ENCODE results near the gene ARL4C. TPM values are rescaled to one million over a fixed set of nuclear protein-coding genes. Genes with fewer than 3 reads are reported as not detected.

Gene ARL4C
- total RNA-seq, 2 donors from 2014 or later, result 6.6 to 7.8 TPM

DNA sequence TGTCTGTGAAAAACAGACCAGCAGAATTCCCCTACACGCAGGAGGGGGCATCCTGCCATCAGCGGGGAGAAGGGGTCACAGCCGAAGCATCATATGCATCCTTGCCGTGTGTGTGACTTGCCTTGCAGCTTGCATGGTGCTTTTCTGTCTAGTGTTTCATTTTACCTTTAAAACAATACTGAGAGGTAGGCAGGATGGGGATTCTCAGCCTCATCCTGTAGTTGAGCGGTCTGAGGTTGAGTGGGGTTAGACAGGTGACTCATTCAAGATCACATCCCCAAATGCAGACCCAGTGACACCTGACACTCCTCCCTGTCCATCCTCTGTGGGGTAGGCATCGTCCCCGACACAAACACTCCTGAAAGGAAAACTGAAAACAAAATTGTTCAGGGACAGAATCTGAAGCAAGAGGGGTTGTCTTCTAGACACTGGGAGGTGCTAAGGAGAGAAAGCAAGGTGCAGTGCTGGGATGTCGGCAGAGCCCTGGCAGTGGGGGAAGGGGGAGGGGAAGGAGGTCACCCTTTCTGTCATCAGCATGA, 7.9 kb downstream of the ARL4C start:
- TF ChIP-seq POLR2A (IDR thresholded peaks at IDR 0.05), result no peak
- TF ChIP-seq, protein P1, sequence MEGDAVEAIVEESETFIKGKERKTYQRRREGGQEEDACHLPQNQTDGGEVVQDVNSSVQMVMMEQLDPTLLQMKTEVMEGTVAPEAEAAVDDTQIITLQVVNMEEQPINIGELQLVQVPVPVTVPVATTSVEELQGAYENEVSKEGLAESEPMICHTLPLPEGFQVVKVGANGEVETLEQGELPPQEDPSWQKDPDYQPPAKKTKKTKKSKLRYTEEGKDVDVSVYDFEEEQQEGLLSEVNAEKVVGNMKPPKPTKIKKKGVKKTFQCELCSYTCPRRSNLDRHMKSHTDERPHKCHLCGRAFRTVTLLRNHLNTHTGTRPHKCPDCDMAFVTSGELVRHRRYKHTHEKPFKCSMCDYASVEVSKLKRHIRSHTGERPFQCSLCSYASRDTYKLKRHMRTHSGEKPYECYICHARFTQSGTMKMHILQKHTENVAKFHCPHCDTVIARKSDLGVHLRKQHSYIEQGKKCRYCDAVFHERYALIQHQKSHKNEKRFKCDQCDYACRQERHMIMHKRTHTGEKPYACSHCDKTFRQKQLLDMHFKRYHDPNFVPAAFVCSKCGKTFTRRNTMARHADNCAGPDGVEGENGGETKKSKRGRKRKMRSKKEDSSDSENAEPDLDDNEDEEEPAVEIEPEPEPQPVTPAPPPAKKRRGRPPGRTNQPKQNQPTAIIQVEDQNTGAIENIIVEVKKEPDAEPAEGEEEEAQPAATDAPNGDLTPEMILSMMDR (IDR thresholded peaks at IDR 0.05), result no peak
- Histone ChIP-seq H3K4me1 (no peaks in the 10 kb centered on the region), H3K9me3 (no peaks in the 10 kb centered on the region), H3K4me3 (no peak overlapping the region), H3K27ac (no peak overlapping the region), H3K27me3 (no peaks in the 10 kb centered on the region), H3K36me3 (replicated peaks in 1 of 2; ENCODE audit: insufficient read depth in 1 of 2, low read depth in 2 of 2) (no peaks in the 10 kb centered on the region)
- ATAC-seq (no peak), DNase-seq (peak in 1 of 4 donors; percentile 13)
- intact Hi-C loops (cut with DNase I), result no loop called here
- WGBS, 2 donors, result 59 to 64% methylated on average over 8 of the region's 8 CpGs

DNA sequence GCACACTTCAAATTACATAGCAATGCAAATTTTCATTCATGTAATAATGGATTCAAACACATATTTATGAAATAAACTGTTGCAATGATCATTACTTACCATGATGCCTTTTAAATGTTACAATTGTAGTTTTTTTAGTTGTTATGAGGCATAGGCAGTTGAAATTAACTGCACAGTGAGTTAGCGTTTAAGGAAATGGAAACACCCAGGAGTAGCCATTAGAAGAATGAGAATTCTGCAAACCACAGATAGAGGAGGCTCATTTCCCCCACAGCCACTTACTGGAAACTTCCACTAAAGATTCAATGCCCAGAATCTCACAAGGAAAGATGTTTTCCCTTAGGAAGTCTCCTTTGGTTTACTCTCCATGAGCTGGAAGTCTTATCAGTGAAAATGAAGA, 8.4 kb downstream of the ARL4C start:
- Histone ChIP-seq H3K4me3 (no peak overlapping the region), H3K27ac (no peak overlapping the region), H3K9me3 (no peaks in the 10 kb centered on the region), H3K36me3 (replicated peaks in 1 of 2; ENCODE audit: insufficient read depth in 1 of 2, low read depth in 2 of 2) (no peaks in the 10 kb centered on the region), H3K27me3 (no peaks in the 10 kb centered on the region), H3K4me1 (no peaks in the 10 kb centered on the region)
- ATAC-seq (no peak), DNase-seq (no peak)
- TF ChIP-seq POLR2A (IDR thresholded peaks at IDR 0.05), result no peak
- TF ChIP-seq, protein P1 (IDR thresholded peaks at IDR 0.05), result no peak
- WGBS, 2 donors, result 72 to 96% methylated on average over 1 of the region's 1 CpG
- intact Hi-C loops (cut with DNase I), result no loop called here

DNA sequence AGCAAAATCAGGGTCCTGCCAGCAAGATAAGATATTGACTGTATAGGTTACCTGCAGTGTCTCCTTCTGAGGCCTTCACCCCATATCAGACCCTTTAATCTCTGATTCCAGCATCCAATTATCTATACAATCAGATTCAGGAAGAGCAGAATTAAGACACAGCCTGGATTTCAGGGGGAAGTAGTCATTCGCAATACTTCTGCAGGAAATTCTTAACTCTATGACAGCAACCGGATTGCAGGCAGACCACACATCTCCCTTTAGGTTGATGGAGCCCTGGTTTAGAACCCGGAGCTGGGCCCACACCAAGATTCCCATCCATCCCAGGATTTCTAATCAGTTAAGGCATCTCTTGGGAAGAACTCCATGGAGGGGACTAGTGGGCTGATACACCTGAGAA, 9.5 kb downstream of the ARL4C start:
- ATAC-seq (no peak), DNase-seq (no peak)
- TF ChIP-seq POLR2A (IDR thresholded peaks at IDR 0.05), result no peak
- TF ChIP-seq, protein P1 (IDR thresholded peaks at IDR 0.05), result no peak
- Histone ChIP-seq H3K27ac (no peak overlapping the region), H3K9me3 (no peaks in the 10 kb centered on the region), H3K27me3 (no peaks in the 10 kb centered on the region), H3K36me3 (replicated peaks in 1 of 2; ENCODE audit: insufficient read depth in 1 of 2, low read depth in 2 of 2) (no peaks in the 10 kb centered on the region), H3K4me1 (no peaks in the 10 kb centered on the region), H3K4me3 (no peak overlapping the region)
- intact Hi-C loops (cut with DNase I), result no loop called here
- WGBS, 2 donors, result 64 to 82% methylated on average over 3 of the region's 3 CpGs

DNA sequence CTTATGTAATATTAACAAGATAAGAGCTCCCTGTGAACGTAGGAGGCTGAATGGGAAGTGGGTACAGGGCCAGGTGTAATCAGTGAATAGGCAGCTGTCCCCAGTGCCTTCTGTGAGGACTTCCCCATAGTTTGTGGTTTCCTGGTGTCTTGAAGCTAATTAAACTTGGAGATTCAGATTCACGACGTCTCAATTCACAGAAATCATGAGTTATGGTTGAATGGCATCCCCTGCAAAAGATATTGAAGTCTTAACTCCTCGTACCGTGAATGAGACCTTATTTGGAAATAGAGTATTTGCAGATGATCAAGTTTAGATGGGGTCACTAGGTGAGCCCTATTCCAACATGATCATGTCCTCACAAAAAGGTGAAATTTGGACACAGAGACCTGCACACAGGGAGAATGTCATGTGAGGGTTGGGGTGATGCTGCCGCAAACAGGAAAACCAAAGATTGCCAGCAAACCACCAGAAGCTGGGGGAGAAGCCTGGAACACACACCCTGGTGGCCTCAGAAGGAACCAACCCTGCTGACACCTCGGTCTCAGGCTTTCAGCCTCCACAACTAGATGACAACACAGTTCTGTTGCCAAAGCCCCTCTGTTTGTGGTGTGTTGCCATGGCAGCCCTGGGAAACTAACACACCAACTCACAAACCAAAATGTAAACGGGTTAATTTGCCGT, 13.2 kb downstream of the ARL4C start:
- Histone ChIP-seq H3K27me3 (no peaks in the 10 kb centered on the region), H3K36me3 (replicated peaks in 1 of 2; ENCODE audit: insufficient read depth in 1 of 2, low read depth in 2 of 2) (no peaks in the 10 kb centered on the region), H3K27ac (no peak overlapping the region), H3K9me3 (no peaks in the 10 kb centered on the region), H3K4me1 (no peaks in the 10 kb centered on the region), H3K4me3 (no peak overlapping the region)
- 59 to 62% methylated on average over 7 to 9 of the region's 9 CpGs for WGBS, 2 donors
- ATAC-seq, result no peak
- intact Hi-C loops (cut with DNase I), result no loop called here
- TF ChIP-seq, protein P1 (IDR thresholded peaks at IDR 0.05), result peak in 1 of 7 experiments; percentile 16
- no peak for TF ChIP-seq POLR2A (IDR thresholded peaks at IDR 0.05)
- peak in 1 of 4 donors; percentile 37 for DNase-seq

DNA sequence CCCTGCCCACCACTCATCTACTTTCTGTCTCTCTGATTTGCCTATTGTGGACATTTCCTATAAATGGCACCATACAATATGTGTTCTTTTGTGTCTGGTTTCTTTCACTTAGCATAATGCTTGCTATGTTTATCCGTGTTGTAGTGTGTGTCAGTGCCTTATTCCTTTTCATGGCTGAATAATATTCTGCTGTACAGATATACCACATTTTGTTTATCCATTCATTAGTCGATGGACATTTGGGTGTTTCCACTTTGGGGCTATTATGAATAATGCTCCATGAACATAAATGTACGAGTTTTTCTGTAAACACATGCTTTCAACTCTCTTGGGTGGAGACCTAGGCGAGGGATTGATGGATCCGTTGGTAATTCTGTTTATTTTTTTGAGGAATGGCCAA, 15.6 kb downstream of the ARL4C start:
- intact Hi-C loops (cut with DNase I), result no loop called here
- 75% methylated on average over 5 of the region's 5 CpGs for WGBS, 2 donors
- ATAC-seq, result no peak

More for the DNA sequence above, 15.6 kb downstream of the ARL4C start:
- H3K9me3 ChIP-seq, result no peaks in the 10 kb centered on the region
- H3K36me3 ChIP-seq (replicated peaks in 1 of 2; ENCODE audit: insufficient read depth in 1 of 2, low read depth in 2 of 2), result no peaks in the 10 kb centered on the region
- no peak overlapping the region for H3K4me3 ChIP-seq
- TF ChIP-seq POLR2A (IDR thresholded peaks at IDR 0.05), result no peak
- TF ChIP-seq, protein P1 (IDR thresholded peaks at IDR 0.05), result no peak
- H3K4me1 ChIP-seq, result no peaks in the 10 kb centered on the region
- no peak for DNase-seq
- H3K27ac ChIP-seq, result no peak overlapping the region
- H3K27me3 ChIP-seq, result no peaks in the 10 kb centered on the region

Data from body of pancreas (tissue), 4 donors.